Loucy (cell line): ENCODE measurements around the gene CYTL1.

ENCODE experiments used
- EZH2phosphoT487 ChIP-seq: fragments of 200-600 bp; IDR thresholded peaks from 2 replicates; pipeline ENCODE4 v1.6.1; 2018; ENCODE audit warnings: antibody characterized with exemption, mild to moderate bottlenecking, moderate library complexity, borderline replicate concordance
- TF ChIP-seq, protein P1 (sequence below): fragments of 200-600 bp; sonication (generic); conservative IDR thresholded peaks from 2 replicates; pipeline ENCODE4 v1.5.1; 2014; ENCODE audit warnings: mild to moderate bottlenecking, antibody characterized with exemption, low read length

DNA sequence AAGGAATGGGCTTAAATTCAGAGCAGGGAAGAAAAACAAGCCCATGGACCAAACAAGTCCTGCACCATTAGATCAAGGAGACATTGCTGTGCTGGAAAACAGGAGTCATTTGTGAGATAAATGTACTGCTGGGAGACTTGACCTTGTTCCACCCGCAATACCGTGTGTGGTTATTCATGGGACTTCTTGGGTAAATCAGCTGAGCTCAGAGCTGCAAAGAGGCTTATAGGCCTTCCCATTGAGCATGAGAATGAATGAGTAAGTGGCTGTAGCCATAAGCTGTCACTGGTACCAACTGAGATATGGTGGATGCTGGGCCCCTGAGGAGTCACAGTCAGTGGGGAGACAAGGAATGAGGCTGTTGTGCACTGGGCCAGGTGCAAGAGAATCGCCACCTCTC, 2.3 kb upstream of the CYTL1 start:
- TF ChIP-seq, protein P1, sequence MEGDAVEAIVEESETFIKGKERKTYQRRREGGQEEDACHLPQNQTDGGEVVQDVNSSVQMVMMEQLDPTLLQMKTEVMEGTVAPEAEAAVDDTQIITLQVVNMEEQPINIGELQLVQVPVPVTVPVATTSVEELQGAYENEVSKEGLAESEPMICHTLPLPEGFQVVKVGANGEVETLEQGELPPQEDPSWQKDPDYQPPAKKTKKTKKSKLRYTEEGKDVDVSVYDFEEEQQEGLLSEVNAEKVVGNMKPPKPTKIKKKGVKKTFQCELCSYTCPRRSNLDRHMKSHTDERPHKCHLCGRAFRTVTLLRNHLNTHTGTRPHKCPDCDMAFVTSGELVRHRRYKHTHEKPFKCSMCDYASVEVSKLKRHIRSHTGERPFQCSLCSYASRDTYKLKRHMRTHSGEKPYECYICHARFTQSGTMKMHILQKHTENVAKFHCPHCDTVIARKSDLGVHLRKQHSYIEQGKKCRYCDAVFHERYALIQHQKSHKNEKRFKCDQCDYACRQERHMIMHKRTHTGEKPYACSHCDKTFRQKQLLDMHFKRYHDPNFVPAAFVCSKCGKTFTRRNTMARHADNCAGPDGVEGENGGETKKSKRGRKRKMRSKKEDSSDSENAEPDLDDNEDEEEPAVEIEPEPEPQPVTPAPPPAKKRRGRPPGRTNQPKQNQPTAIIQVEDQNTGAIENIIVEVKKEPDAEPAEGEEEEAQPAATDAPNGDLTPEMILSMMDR: no peak
- TF ChIP-seq EZH2phosphoT487: no peak
